GM23338 (cell line): Measurements from ENCODE around the gene KRT75. TPM values are rescaled to one million over a fixed set of nuclear protein-coding genes. Genes with fewer than 3 reads are reported as not detected.

Experiments
- ATAC-seq: fragments of 200-7000 bp; cut with Tn5 transposase; 3 replicates; pipeline ENCODE4 v1.9.1; 2020
- DNase-seq: peaks from one replicate; pipeline ENCODE4 v3.0.0-alpha.2; 2015; ENCODE audit warnings: low spot score
- H2AFZ ChIP-seq: fragments of 200-600 bp; sonication (generic); 2 replicates; pipeline ENCODE4 v1.8.0; 2016; ENCODE audit warnings: antibody characterized with exemption, mild to moderate bottlenecking, moderate library complexity
- H3F3A ChIP-seq: fragments of 200-600 bp; sonication (generic); replicated peaks from 2 replicates; pipeline ENCODE4 v1.8.0; 2017; ENCODE audit warnings: antibody characterized with exemption, mixed run types, low read depth
- H3K27ac ChIP-seq: fragments of 200-600 bp; sonication (generic); 2 replicates; pipeline ENCODE4 v1.6.1; 2016; ENCODE audit warnings: low read depth
- H3K27me3 ChIP-seq: fragments of 200-600 bp; sonication (generic); 2 replicates; pipeline ENCODE4 v1.8.0; 2016; ENCODE audit warnings: mild to moderate bottlenecking, mixed run types, moderate library complexity; ENCODE audit not compliant: insufficient read depth
- H3K36me3 ChIP-seq: fragments of 200-600 bp; sonication (generic); 2 replicates; pipeline ENCODE4 v1.8.0; 2016; ENCODE audit warnings: mild to moderate bottlenecking; ENCODE audit not compliant: insufficient read depth
- H3K4me1 ChIP-seq: fragments of 200-600 bp; sonication (generic); 2 replicates; pipeline ENCODE4 v1.8.0; 2016; ENCODE audit warnings: mild to moderate bottlenecking, moderate library complexity; ENCODE audit not compliant: insufficient read depth
- H3K4me2 ChIP-seq: fragments of 200-600 bp; sonication (generic); 2 replicates; pipeline ENCODE4 v1.7.1; 2017; ENCODE audit warnings: mixed run types
- H3K4me3 ChIP-seq: fragments of 200-600 bp; sonication (generic); 2 replicates; pipeline ENCODE4 v1.6.1; 2016; ENCODE audit warnings: mixed run types
- H3K79me2 ChIP-seq: fragments of 200-600 bp; sonication (generic); replicated peaks from 2 replicates; pipeline ENCODE4 v1.8.0; 2017; ENCODE audit warnings: mild to moderate bottlenecking; ENCODE audit not compliant: insufficient read depth
- H3K9me2 ChIP-seq: fragments of 200-600 bp; sonication (generic); 2 replicates; pipeline ENCODE4 v1.8.0; 2017; ENCODE audit not compliant: insufficient read depth
- H4K20me1 ChIP-seq: fragments of 200-600 bp; sonication (generic); replicated peaks from 2 replicates; pipeline ENCODE4 v1.8.0; 2017; ENCODE audit warnings: mild to moderate bottlenecking; ENCODE audit not compliant: insufficient read depth
- H3K27ac Mint-ChIP-seq: 2 replicates; pipeline ENCODE4 v1.8.0; 2020; ENCODE audit warnings: inconsistent platforms, mild to moderate bottlenecking, moderate library complexity, mixed read lengths
- H3K27me3 Mint-ChIP-seq: 3 replicates; pipeline ENCODE4 v1.8.0; 2022; ENCODE audit warnings: low read depth, mild to moderate bottlenecking, moderate library complexity, mixed read lengths, inconsistent platforms; ENCODE audit not compliant: insufficient read depth, poor library complexity
- H3K36me3 Mint-ChIP-seq: 3 replicates; pipeline ENCODE4 v1.8.0; 2021; ENCODE audit warnings: low read depth, mild to moderate bottlenecking, inconsistent platforms, moderate library complexity, mixed read lengths
- H3K4me1 Mint-ChIP-seq: 3 replicates; pipeline ENCODE4 v1.8.0; 2020; ENCODE audit warnings: mild to moderate bottlenecking, inconsistent platforms, mixed read lengths
- H3K4me3 Mint-ChIP-seq: 3 replicates; pipeline ENCODE4 v1.8.0; 2021; ENCODE audit warnings: moderate library complexity, mild to moderate bottlenecking, inconsistent platforms, mixed read lengths
- H3K9me3 Mint-ChIP-seq: 3 replicates; pipeline ENCODE4 v1.8.0; 2020; ENCODE audit warnings: moderate library complexity, mild to moderate bottlenecking, inconsistent platforms, mixed read lengths
- CREB1 ChIP-seq: fragments of 250-450 bp; sonication (Bioruptor Pico); IDR thresholded peaks from 2 replicates; pipeline ENCODE4 v1.5.0; 2020; ENCODE audit warnings: low read depth, mild to moderate bottlenecking, moderate library complexity
- EZH2phosphoT487 ChIP-seq: fragments of 200-600 bp; sonication (generic); IDR thresholded peaks from one replicate; pipeline ENCODE4 v1.8.1; 2018; ENCODE audit warnings: antibody characterized with exemption; ENCODE audit not compliant: unreplicated experiment
- JUNB ChIP-seq: IDR thresholded peaks from one replicate; pipeline ENCODE4 v1.6.1; 2016; ENCODE audit warnings: antibody characterized with exemption; ENCODE audit not compliant: unreplicated experiment
- NANOG ChIP-seq: IDR thresholded peaks from 2 replicates; pipeline ENCODE4 v1.6.1; 2016; ENCODE audit warnings: antibody characterized with exemption, borderline replicate concordance
- POLR2AphosphoS5 ChIP-seq: IDR thresholded peaks from 2 replicates; pipeline ENCODE4 v1.6.1; 2016; ENCODE audit warnings: antibody characterized with exemption, low read depth
- STAT1 ChIP-seq: IDR thresholded peaks from one replicate; pipeline ENCODE4 v1.6.1; 2016; ENCODE audit warnings: antibody characterized with exemption; ENCODE audit not compliant: unreplicated experiment
- ZNF114 ChIP-seq: fragments of 250-450 bp; sonication (Bioruptor Pico); IDR thresholded peaks from 2 replicates; pipeline ENCODE4 v1.5.0; 2020; ENCODE audit warnings: mild to moderate bottlenecking, moderate library complexity
- ZNF331 ChIP-seq: fragments of 250-450 bp; sonication (Bioruptor Pico); IDR thresholded peaks from 2 replicates; pipeline ENCODE4 v1.5.0; 2020; ENCODE audit warnings: low read depth, mild to moderate bottlenecking, moderate library complexity
- polyA plus RNA-seq: library from polyadenylated mRNA; unstranded; fragments of >200 nt; fragmentation: Nextera tagmentation; extraction: Ambion mirVana; gene quantifications from 2 replicates; pipeline ENCODE4 v1.2.1, GENCODE V29; 2016
- total RNA-seq: library from RNA; depleted of rRNA; stranded (reverse); fragments of >200 nt; shearing (Covaris generic); gene quantifications from 2 replicates; pipeline ENCODE4 v1.2.3, GENCODE V29; 2014
- TF ChIP-seq, protein P1 (sequence below): IDR thresholded peaks from one replicate; pipeline ENCODE4 v1.6.1; 2018; ENCODE audit warnings: antibody characterized with exemption; ENCODE audit not compliant: unreplicated experiment
- TF ChIP-seq, protein P2 (sequence below): fragments of 250-450 bp; sonication (Bioruptor Pico); IDR thresholded peaks from 2 replicates; pipeline ENCODE4 v1.5.0; 2020; ENCODE audit warnings: mild to moderate bottlenecking, moderate library complexity
- TF ChIP-seq, protein P3 (sequence below): IDR thresholded peaks from 2 replicates; pipeline ENCODE4 v1.6.1; 2016; ENCODE audit warnings: antibody characterized with exemption

Gene KRT75
- total and polyA plus RNA-seq, 2 experiments from 2014 or later = not detected

DNA sequence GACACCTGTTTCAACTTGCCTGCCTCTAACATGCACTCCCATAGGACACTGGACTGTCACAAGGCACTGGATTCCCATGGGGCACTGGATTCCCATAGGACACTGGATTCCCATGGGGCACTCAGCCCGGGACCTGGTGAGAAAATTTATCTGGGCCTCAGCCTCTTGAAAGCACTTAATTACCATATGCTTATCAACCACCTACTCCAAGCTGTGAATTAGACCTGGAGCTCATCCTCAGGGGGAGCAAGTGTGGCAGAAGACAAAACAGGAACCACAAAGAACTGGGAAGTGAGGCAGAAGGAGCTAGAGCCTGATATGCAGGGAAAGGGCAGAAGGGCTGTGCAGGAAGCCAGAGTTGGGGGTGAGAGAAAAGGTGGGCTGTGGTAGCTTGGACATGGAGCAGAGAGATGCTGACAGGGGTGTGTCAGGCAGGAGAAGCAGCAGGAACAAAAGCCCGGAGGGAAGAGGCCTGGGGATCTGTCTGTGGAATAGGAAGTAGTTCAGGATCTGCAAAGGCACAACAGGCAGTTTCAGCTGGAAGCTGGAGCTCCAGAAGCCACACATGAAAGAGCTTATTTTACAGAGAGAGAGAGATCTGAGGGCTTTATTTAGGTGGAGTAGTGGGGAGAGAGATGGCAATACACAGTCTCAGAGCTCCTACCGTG, 31.2 kb downstream of the KRT75 start (continued):
- TF ChIP-seq, protein P1, sequence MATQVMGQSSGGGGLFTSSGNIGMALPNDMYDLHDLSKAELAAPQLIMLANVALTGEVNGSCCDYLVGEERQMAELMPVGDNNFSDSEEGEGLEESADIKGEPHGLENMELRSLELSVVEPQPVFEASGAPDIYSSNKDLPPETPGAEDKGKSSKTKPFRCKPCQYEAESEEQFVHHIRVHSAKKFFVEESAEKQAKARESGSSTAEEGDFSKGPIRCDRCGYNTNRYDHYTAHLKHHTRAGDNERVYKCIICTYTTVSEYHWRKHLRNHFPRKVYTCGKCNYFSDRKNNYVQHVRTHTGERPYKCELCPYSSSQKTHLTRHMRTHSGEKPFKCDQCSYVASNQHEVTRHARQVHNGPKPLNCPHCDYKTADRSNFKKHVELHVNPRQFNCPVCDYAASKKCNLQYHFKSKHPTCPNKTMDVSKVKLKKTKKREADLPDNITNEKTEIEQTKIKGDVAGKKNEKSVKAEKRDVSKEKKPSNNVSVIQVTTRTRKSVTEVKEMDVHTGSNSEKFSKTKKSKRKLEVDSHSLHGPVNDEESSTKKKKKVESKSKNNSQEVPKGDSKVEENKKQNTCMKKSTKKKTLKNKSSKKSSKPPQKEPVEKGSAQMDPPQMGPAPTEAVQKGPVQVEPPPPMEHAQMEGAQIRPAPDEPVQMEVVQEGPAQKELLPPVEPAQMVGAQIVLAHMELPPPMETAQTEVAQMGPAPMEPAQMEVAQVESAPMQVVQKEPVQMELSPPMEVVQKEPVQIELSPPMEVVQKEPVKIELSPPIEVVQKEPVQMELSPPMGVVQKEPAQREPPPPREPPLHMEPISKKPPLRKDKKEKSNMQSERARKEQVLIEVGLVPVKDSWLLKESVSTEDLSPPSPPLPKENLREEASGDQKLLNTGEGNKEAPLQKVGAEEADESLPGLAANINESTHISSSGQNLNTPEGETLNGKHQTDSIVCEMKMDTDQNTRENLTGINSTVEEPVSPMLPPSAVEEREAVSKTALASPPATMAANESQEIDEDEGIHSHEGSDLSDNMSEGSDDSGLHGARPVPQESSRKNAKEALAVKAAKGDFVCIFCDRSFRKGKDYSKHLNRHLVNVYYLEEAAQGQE = no peak

DNA sequence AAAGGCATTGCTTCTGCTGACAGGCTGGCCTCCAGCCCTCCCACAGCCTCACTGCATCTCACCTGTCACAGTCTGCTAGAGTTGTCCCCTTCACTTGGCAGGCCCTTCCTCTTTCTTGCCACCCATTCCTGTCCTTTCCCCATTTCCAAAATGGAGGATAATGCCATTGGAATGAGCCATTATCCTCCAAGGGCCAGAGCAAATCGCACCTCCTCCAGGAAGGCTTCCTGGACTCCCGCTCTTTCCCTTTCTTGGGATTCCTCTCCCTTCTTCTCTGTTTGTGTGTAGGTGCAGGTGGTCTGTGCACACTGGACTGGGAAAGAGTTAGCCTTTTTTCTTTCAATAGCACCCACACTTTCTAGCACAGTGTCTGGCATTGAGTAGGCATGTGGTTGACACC, 31.8 kb downstream of the KRT75 start:
- no peaks in the 10 kb centered on the region for H3K36me3 ChIP-seq
- no peaks in the 10 kb centered on the region for H3K4me1 ChIP-seq
- H3K4me1 Mint-ChIP-seq = peaks cover 10% of the 10 kb centered on the region
- no peak overlapping the region for H3K4me2 ChIP-seq
- H3K4me3 Mint-ChIP-seq = no peak overlapping the region
- no peaks in the 10 kb centered on the region for H3K27me3 ChIP-seq
- H3K4me3 ChIP-seq = no peak overlapping the region
- H3K36me3 Mint-ChIP-seq = no peaks in the 10 kb centered on the region
- H3K9me2 ChIP-seq = no peaks in the 10 kb centered on the region
- no peak overlapping the region; the same call in 1 of the 2 replicates for H2AFZ ChIP-seq
- no peak overlapping the region for H3K27ac ChIP-seq
- no peak overlapping the region for H3K27ac Mint-ChIP-seq
- H3K9me3 Mint-ChIP-seq = no peaks in the 10 kb centered on the region
- no peaks in the 10 kb centered on the region for H3K27me3 Mint-ChIP-seq
- no peaks in the 10 kb centered on the region for H3F3A ChIP-seq
- DNase-seq (no peak), ATAC-seq (no peak)
- H4K20me1 ChIP-seq = no peaks in the 10 kb centered on the region
- H3K79me2 ChIP-seq = no peaks in the 10 kb centered on the region
- TF ChIP-seq STAT1 (no peak), CREB1 (CRISPR knock-in tag) (no peak), ZNF331 (CRISPR knock-in tag) (no peak), ZNF114 (CRISPR knock-in tag) (no peak), NANOG (no peak), JUNB (no peak), POLR2AphosphoS5 (no peak), EZH2phosphoT487 (no peak)
- TF ChIP-seq, protein P2, sequence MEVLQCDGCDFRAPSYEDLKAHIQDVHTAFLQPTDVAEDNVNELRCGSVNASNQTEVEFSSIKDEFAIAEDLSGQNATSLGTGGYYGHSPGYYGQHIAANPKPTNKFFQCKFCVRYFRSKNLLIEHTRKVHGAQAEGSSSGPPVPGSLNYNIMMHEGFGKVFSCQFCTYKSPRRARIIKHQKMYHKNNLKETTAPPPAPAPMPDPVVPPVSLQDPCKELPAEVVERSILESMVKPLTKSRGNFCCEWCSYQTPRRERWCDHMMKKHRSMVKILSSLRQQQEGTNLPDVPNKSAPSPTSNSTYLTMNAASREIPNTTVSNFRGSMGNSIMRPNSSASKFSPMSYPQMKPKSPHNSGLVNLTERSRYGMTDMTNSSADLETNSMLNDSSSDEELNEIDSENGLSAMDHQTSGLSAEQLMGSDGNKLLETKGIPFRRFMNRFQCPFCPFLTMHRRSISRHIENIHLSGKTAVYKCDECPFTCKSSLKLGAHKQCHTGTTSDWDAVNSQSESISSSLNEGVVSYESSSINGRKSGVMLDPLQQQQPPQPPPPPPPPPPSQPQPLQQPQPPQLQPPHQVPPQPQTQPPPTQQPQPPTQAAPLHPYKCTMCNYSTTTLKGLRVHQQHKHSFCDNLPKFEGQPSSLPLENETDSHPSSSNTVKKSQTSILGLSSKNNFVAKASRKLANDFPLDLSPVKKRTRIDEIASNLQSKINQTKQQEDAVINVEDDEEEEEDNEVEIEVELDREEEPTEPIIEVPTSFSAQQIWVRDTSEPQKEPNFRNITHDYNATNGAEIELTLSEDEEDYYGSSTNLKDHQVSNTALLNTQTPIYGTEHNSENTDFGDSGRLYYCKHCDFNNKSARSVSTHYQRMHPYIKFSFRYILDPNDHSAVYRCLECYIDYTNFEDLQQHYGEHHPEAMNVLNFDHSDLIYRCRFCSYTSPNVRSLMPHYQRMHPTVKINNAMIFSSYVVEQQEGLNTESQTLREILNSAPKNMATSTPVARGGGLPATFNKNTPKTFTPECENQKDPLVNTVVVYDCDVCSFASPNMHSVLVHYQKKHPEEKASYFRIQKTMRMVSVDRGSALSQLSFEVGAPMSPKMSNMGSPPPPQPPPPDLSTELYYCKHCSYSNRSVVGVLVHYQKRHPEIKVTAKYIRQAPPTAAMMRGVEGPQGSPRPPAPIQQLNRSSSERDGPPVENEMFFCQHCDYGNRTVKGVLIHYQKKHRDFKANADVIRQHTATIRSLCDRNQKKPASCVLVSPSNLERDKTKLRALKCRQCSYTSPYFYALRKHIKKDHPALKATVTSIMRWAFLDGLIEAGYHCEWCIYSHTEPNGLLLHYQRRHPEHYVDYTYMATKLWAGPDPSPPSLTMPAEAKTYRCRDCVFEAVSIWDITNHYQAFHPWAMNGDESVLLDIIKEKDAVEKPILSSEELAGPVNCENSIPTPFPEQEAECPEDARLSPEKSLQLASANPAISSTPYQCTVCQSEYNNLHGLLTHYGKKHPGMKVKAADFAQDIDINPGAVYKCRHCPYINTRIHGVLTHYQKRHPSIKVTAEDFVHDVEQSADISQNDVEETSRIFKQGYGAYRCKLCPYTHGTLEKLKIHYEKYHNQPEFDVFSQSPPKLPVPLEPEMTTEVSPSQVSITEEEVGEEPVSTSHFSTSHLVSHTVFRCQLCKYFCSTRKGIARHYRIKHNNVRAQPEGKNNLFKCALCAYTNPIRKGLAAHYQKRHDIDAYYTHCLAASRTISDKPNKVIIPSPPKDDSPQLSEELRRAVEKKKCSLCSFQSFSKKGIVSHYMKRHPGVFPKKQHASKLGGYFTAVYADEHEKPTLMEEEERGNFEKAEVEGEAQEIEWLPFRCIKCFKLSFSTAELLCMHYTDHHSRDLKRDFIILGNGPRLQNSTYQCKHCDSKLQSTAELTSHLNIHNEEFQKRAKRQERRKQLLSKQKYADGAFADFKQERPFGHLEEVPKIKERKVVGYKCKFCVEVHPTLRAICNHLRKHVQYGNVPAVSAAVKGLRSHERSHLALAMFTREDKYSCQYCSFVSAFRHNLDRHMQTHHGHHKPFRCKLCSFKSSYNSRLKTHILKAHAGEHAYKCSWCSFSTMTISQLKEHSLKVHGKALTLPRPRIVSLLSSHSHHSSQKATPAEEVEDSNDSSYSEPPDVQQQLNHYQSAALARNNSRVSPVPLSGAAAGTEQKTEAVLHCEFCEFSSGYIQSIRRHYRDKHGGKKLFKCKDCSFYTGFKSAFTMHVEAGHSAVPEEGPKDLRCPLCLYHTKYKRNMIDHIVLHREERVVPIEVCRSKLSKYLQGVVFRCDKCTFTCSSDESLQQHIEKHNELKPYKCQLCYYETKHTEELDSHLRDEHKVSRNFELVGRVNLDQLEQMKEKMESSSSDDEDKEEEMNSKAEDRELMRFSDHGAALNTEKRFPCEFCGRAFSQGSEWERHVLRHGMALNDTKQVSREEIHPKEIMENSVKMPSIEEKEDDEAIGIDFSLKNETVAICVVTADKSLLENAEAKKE (CRISPR knock-in tag) = no peak
- TF ChIP-seq, protein P1 = no peak
- TF ChIP-seq, protein P3, sequence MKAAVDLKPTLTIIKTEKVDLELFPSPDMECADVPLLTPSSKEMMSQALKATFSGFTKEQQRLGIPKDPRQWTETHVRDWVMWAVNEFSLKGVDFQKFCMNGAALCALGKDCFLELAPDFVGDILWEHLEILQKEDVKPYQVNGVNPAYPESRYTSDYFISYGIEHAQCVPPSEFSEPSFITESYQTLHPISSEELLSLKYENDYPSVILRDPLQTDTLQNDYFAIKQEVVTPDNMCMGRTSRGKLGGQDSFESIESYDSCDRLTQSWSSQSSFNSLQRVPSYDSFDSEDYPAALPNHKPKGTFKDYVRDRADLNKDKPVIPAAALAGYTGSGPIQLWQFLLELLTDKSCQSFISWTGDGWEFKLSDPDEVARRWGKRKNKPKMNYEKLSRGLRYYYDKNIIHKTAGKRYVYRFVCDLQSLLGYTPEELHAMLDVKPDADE = no peak
